Ectodermal cell (in vitro differentiated cells): ENCODE results near the gene GNPTG.
A peak's percentile ranks its signal among the peaks of the same experiment; 100 is the strongest.

Source experiments
- H3K27ac ChIP-seq: 2 replicates; pipeline ENCODE4 v1.7.0; 2013; ENCODE audit warnings: mild to moderate bottlenecking, low read depth, low read length; ENCODE audit not compliant: insufficient read depth, poor library complexity, severe bottlenecking
- H3K27me3 ChIP-seq: 2 replicates; pipeline ENCODE4 v1.7.0; 2013; ENCODE audit warnings: mild to moderate bottlenecking, low read length; ENCODE audit not compliant: insufficient read depth, control insufficient read depth, poor library complexity, severe bottlenecking
- H3K36me3 ChIP-seq: one replicate; pipeline ENCODE4 v1.7.0; 2013; ENCODE audit warnings: low read length; ENCODE audit not compliant: control insufficient read depth, insufficient read depth
- H3K4me1 ChIP-seq: one replicate; pipeline ENCODE4 v1.7.0; 2013; ENCODE audit warnings: low read length; ENCODE audit not compliant: control insufficient read depth, insufficient read depth
- H3K4me3 ChIP-seq: 2 replicates; pipeline ENCODE4 v1.7.0; 2013; ENCODE audit warnings: low read depth, low read length, control low read depth; ENCODE audit not compliant: insufficient read depth
- H3K9me3 ChIP-seq: 2 replicates; pipeline ENCODE4 v1.7.0; 2013; ENCODE audit warnings: mild to moderate bottlenecking, low read length, moderate library complexity; ENCODE audit not compliant: control insufficient read depth
- WGBS, 2 experiments: methylation state at CpG; one replicate each; pipeline ENCODE4 v1.1.7; 2013; ENCODE audit warnings: missing lambda C conversion rate in 2 of 2; 5-methylcytosine and 5-hydroxymethylcytosine counted together

The GNPTG gene

GRCh38 chr16:1372292-1372950, 20.7 kb downstream of the GNPTG start:
- H3K36me3 ChIP-seq: no peaks in the 10 kb centered on the region
- H3K9me3 ChIP-seq: no peaks in the 10 kb centered on the region
- peaks cover under 1% of the 10 kb centered on the region for H3K4me1 ChIP-seq
- H3K27me3 ChIP-seq: no peaks in the 10 kb centered on the region
- no peak overlapping the region for H3K27ac ChIP-seq
- WGBS, 2 experiments: 94 to 96% methylated on average over 17 to 21 of the region's 21 CpGs
- no peak overlapping the region for H3K4me3 ChIP-seq

- Histone ChIP-seq H3K27ac (no peak overlapping the region), H3K27me3 (peaks cover 14% of the 10 kb centered on the region), H3K9me3 (no peaks in the 10 kb centered on the region), H3K4me3 (no peak overlapping the region), H3K4me1 (peaks cover 14% of the 10 kb centered on the region), H3K36me3 (no peaks in the 10 kb centered on the region)
- WGBS, 2 experiments: 94% methylated on average over 46 of the region's 46 CpGs
These were observed 22.9 kb downstream of the GNPTG start for GRCh38 chr16:1374418-1375297.

- no peak overlapping the region for H3K27ac ChIP-seq
- H3K36me3 ChIP-seq: no peaks in the 10 kb centered on the region
- H3K4me3 ChIP-seq: no peak overlapping the region
- WGBS, 2 experiments: 94% methylated on average over 24 of the region's 24 CpGs
- H3K4me1 ChIP-seq: peaks cover 14% of the 10 kb centered on the region
- peaks cover 14% of the 10 kb centered on the region for H3K27me3 ChIP-seq
- H3K9me3 ChIP-seq: no peaks in the 10 kb centered on the region
These were observed 23.5 kb downstream of the GNPTG start for GRCh38 chr16:1375298-1375640.

- H3K4me3 ChIP-seq: no peak overlapping the region
- no peaks in the 10 kb centered on the region for H3K36me3 ChIP-seq
- H3K27ac ChIP-seq: no peak overlapping the region
- peaks cover 14% of the 10 kb centered on the region for H3K4me1 ChIP-seq
- peaks cover 14% of the 10 kb centered on the region for H3K27me3 ChIP-seq
- no peaks in the 10 kb centered on the region for H3K9me3 ChIP-seq
- WGBS, 2 experiments: 92 to 95% methylated on average over 19 of the region's 19 CpGs
These were observed 24.1 kb downstream of the GNPTG start for GRCh38 chr16:1375741-1376410.

- H3K36me3 ChIP-seq: no peaks in the 10 kb centered on the region
- H3K27me3 ChIP-seq: peaks cover 14% of the 10 kb centered on the region
- 86 to 87% methylated on average over 10 of the region's 10 CpGs for WGBS, 2 experiments
- H3K4me1 ChIP-seq: peaks cover 14% of the 10 kb centered on the region
- H3K4me3 ChIP-seq: no peak overlapping the region
- H3K9me3 ChIP-seq: no peaks in the 10 kb centered on the region
- no peak overlapping the region for H3K27ac ChIP-seq
These were observed 25.8 kb downstream of the GNPTG start for GRCh38 chr16:1377406-1378010.

- H3K36me3 ChIP-seq: no peaks in the 10 kb centered on the region
- H3K27me3 ChIP-seq: peaks cover 14% of the 10 kb centered on the region
- H3K4me3 ChIP-seq: peak overlapping the region; percentile 67
- WGBS, 2 experiments: 70 to 72% methylated on average over 25 of the region's 25 CpGs
- H3K4me1 ChIP-seq: peaks cover 14% of the 10 kb centered on the region
- no peaks in the 10 kb centered on the region for H3K9me3 ChIP-seq
- no peak overlapping the region for H3K27ac ChIP-seq
These were observed 26.5 kb downstream of the GNPTG start for GRCh38 chr16:1378087-1378803.

- peak overlapping the region; percentile 67 for H3K4me3 ChIP-seq
- H3K4me1 ChIP-seq: peaks cover 14% of the 10 kb centered on the region
- WGBS, 2 experiments: 2% methylated on average over 31 of the region's 31 CpGs
- H3K27ac ChIP-seq: no peak overlapping the region
- no peaks in the 10 kb centered on the region for H3K9me3 ChIP-seq
- peaks cover 14% of the 10 kb centered on the region for H3K27me3 ChIP-seq
- H3K36me3 ChIP-seq: no peaks in the 10 kb centered on the region
These were observed 27.1 kb downstream of the GNPTG start for GRCh38 chr16:1378804-1379303.

- no peak overlapping the region for H3K27ac ChIP-seq
- peaks cover 14% of the 10 kb centered on the region for H3K4me1 ChIP-seq
- peak overlapping the region; percentile 67 for H3K4me3 ChIP-seq
- no peaks in the 10 kb centered on the region for H3K9me3 ChIP-seq
- no peaks in the 10 kb centered on the region for H3K36me3 ChIP-seq
- H3K27me3 ChIP-seq: peaks cover 14% of the 10 kb centered on the region
- 0% methylated on average over 95 of the region's 95 CpGs for WGBS, 2 experiments
These were observed 27.8 kb downstream of the GNPTG start for GRCh38 chr16:1379304-1380076.

- no peak overlapping the region for H3K27ac ChIP-seq
- WGBS, 2 experiments: 72 to 76% methylated on average over 10 of the region's 10 CpGs
- H3K9me3 ChIP-seq: no peaks in the 10 kb centered on the region
- no peaks in the 10 kb centered on the region for H3K36me3 ChIP-seq
- peak overlapping the region; percentile 67 for H3K4me3 ChIP-seq
- H3K27me3 ChIP-seq: peaks cover 14% of the 10 kb centered on the region
- peaks cover 14% of the 10 kb centered on the region for H3K4me1 ChIP-seq
These were observed 28.5 kb downstream of the GNPTG start for GRCh38 chr16:1380195-1380594.
